SK-N-SH treated with all-trans-retinoic acid at 6 μM for 48 hours (cell line): ENCODE results near the gene CCR4.
"Not testable (repeated sequence)": the region's sequence is repeated elsewhere in the genome, so short reads cannot be mapped to it uniquely, and the experiment has no call there.

Experiments
- ATAC-seq: fragments of 200-7000 bp; cut with Tn5 transposase; 3 replicates; pipeline ENCODE4 v1.9.1; 2020; ENCODE audit warnings: mild to moderate bottlenecking, moderate library complexity
- BACH2 ChIP-seq: fragments of 250-450 bp; sonication (Bioruptor Pico); IDR thresholded peaks from 2 replicates; pipeline ENCODE4 v1.9.0; 2021; ENCODE audit warnings: mild to moderate bottlenecking, borderline replicate concordance
- CSDC2 ChIP-seq: fragments of 250-450 bp; sonication (Bioruptor Pico); IDR thresholded peaks from 2 replicates; pipeline ENCODE4 v1.5.0; 2020; ENCODE audit warnings: mild to moderate bottlenecking, moderate library complexity
- CSRNP3 ChIP-seq: fragments of 250-450 bp; sonication (Bioruptor Pico); IDR thresholded peaks from 2 replicates; pipeline ENCODE4 v1.5.1; 2021; ENCODE audit warnings: mild to moderate bottlenecking, moderate library complexity
- ESRRG ChIP-seq: fragments of 250-450 bp; sonication (Bioruptor Pico); IDR thresholded peaks from 2 replicates; pipeline ENCODE4 v1.6.1; 2021; ENCODE audit warnings: mild to moderate bottlenecking
- GLIS3 ChIP-seq: fragments of 250-450 bp; sonication (Bioruptor Pico); IDR thresholded peaks from 2 replicates; pipeline ENCODE4 v1.5.0; 2020; ENCODE audit warnings: mild to moderate bottlenecking, moderate library complexity
- OSR1 ChIP-seq: fragments of 250-450 bp; sonication (Bioruptor Pico); IDR thresholded peaks from 2 replicates; pipeline ENCODE4 v1.8.0; 2022; ENCODE audit warnings: moderate library complexity, mild to moderate bottlenecking, inconsistent platforms
- PATZ1 ChIP-seq: fragments of 250-450 bp; sonication (Bioruptor Pico); IDR thresholded peaks from 2 replicates; pipeline ENCODE4 v1.8.0; 2020; ENCODE audit warnings: mild to moderate bottlenecking, moderate library complexity, borderline replicate concordance
- PPARA ChIP-seq: fragments of 250-450 bp; sonication (Bioruptor Pico); IDR thresholded peaks from 2 replicates; pipeline ENCODE4 v1.5.0; 2020; ENCODE audit warnings: mild to moderate bottlenecking, borderline replicate concordance
- RARB ChIP-seq: fragments of 250-450 bp; sonication (Bioruptor Pico); IDR thresholded peaks from 2 replicates; pipeline ENCODE4 v1.8.0; 2021; ENCODE audit warnings: mild to moderate bottlenecking, moderate library complexity
- SNAI2 ChIP-seq: fragments of 250-450 bp; sonication (Bioruptor Pico); IDR thresholded peaks from 2 replicates; pipeline ENCODE4 v1.5.0; 2020; ENCODE audit warnings: mild to moderate bottlenecking, moderate library complexity
- TCF4 ChIP-seq: fragments of 250-450 bp; sonication (Bioruptor Pico); IDR thresholded peaks from 2 replicates; pipeline ENCODE4 v1.8.0; 2021; ENCODE audit warnings: mild to moderate bottlenecking, moderate library complexity, borderline replicate concordance
- TOX ChIP-seq: fragments of 250-450 bp; sonication (Bioruptor Pico); IDR thresholded peaks from 2 replicates; pipeline ENCODE4 v1.8.0; 2021; ENCODE audit warnings: mild to moderate bottlenecking, moderate library complexity, borderline replicate concordance
- ZFP3 ChIP-seq: fragments of 250-450 bp; sonication (Bioruptor Pico); IDR thresholded peaks from 2 replicates; pipeline ENCODE4 v1.5.0; 2020; ENCODE audit warnings: mild to moderate bottlenecking, moderate library complexity
- ZFP30 ChIP-seq: fragments of 450-650 bp; formaldehyde crosslinking; IDR thresholded peaks from 2 replicates; pipeline ENCODE4 v1.5.0; 2022; ENCODE audit warnings: mild to moderate bottlenecking, moderate library complexity
- ZNF565 ChIP-seq: fragments of 450-650 bp; formaldehyde crosslinking; conservative IDR thresholded peaks from 2 replicates; pipeline ENCODE4 v1.5.0; 2020; ENCODE audit warnings: low read depth, mild to moderate bottlenecking, moderate library complexity
- ZNF8 ChIP-seq: fragments of 450-650 bp; formaldehyde crosslinking; IDR thresholded peaks from 2 replicates; pipeline ENCODE4 v1.5.0; 2020; ENCODE audit warnings: mild to moderate bottlenecking, moderate library complexity
- TF ChIP-seq, protein P1 (sequence below): fragments of 250-450 bp; sonication (Bioruptor Pico); IDR thresholded peaks from 2 replicates; pipeline ENCODE4 v1.8.0; 2021; ENCODE audit warnings: low read depth, mild to moderate bottlenecking, moderate library complexity, borderline replicate concordance
- TF ChIP-seq, protein P2 (sequence below): fragments of 250-450 bp; sonication (Bioruptor Pico); IDR thresholded peaks from 2 replicates; pipeline ENCODE4 v1.5.1; 2020; ENCODE audit warnings: low read depth, mild to moderate bottlenecking, moderate library complexity

The CCR4 gene

DNA sequence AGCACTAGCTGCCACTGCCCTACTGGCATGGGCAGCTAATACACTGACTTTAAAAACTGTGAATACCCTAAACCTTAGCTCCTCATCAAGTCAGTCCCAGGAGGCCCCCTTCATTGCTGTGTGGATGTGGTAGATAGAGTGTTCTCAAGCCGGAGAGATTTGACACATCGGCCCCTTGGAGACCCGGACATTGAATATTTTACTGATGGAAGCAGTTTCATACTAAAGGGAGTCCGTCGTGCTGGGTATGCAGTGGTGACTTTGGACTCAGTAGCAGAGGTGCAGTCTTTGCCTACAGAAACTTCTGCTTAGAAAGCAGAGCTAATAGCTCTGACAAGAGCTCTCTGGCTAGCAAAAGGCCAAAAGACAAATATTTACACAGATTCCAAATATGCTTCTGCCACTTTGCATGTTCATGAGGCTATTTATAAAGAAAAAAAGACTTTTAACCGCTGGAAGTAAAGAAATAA lies 17.5 kb downstream of the CCR4 start:
- TF ChIP-seq BACH2 (no peak), SNAI2 (CRISPR knock-in tag) (no peak), ZFP30 (CRISPR knock-in tag) (no peak)
- ATAC-seq, result no peak

- no peak for ATAC-seq
- TF ChIP-seq TOX (CRISPR knock-in tag) (no peak), RARB (no peak), PPARA (no peak)
- TF ChIP-seq, all 23 proteins: peak for 0
These were observed 18.2 kb downstream of the CCR4 start for GRCh38 chr3:32969656-32970055.

DNA sequence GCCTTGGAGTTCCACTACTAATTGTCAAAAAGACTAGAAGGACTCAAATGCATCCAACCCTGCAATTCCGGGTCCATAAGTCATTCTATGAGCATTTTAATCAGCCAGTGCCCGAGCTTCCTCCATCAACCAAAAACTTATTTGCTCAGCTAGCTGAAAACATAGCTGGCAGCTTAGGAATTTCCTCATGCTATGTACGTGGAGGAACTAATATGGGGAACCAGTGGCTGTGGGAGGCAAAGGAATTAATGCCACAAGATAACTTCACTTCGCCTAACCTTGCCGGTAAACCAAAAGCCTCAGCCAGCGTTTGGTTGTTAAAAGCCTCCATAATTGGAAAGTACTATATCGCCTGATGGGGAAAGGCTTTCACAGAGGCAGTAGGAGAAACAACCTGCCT lies 19.8 kb downstream of the CCR4 start:
- not testable (repeated sequence) for ATAC-seq

- no peak for ATAC-seq
- TF ChIP-seq ZNF565 (CRISPR knock-in tag) (no peak), TOX (CRISPR knock-in tag) (no peak), RARB (no peak), OSR1 (no peak), TCF4 (CRISPR knock-in tag) (no peak), ZFP3 (CRISPR knock-in tag) (no peak), PPARA (no peak), ESRRG (CRISPR knock-in tag) (no peak), ZNF8 (no peak)
- TF ChIP-seq, protein P1, sequence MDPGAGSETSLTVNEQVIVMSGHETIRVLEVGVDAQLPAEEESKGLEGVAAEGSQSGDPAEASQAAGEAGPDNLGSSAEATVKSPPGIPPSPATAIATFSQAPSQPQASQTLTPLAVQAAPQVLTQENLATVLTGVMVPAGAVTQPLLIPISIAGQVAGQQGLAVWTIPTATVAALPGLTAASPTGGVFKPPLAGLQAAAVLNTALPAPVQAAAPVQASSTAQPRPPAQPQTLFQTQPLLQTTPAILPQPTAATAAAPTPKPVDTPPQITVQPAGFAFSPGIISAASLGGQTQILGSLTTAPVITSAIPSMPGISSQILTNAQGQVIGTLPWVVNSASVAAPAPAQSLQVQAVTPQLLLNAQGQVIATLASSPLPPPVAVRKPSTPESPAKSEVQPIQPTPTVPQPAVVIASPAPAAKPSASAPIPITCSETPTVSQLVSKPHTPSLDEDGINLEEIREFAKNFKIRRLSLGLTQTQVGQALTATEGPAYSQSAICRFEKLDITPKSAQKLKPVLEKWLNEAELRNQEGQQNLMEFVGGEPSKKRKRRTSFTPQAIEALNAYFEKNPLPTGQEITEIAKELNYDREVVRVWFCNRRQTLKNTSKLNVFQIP (CRISPR knock-in tag), result no peak
- TF ChIP-seq, protein P2, sequence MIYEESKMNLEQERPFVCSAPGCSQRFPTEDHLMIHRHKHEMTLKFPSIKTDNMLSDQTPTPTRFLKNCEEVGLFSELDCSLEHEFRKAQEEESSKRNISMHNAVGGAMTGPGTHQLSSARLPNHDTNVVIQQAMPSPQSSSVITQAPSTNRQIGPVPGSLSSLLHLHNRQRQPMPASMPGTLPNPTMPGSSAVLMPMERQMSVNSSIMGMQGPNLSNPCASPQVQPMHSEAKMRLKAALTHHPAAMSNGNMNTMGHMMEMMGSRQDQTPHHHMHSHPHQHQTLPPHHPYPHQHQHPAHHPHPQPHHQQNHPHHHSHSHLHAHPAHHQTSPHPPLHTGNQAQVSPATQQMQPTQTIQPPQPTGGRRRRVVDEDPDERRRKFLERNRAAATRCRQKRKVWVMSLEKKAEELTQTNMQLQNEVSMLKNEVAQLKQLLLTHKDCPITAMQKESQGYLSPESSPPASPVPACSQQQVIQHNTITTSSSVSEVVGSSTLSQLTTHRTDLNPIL (CRISPR knock-in tag), result no peak
These were observed 21.2 kb downstream of the CCR4 start for GRCh38 chr3:32972482-32973146.

DNA sequence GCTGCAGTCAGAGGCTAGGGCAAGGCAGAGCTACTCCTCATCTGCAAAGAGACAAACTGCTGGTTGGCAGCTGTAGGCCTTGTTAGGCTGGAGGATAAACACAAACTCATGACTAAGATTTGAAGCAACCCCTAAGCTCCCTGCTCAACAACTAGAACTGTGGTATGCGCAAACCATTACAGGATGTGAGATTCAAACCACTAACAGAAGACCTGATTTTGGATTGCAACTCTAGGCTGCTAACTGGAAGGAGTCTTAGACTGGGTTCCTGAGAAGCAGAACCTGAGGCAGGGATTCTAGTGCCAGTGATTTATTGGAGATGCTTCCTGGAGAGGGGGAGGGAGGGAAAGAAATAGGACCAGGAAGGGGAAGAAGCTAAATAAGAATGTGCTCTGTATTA lies 22.5 kb downstream of the CCR4 start:
- TF ChIP-seq ZNF565 (CRISPR knock-in tag), result no peak
- TF ChIP-seq CSDC2 (CRISPR knock-in tag), result no peak
- no peak for TF ChIP-seq GLIS3 (CRISPR knock-in tag)
- no peak for TF ChIP-seq CSRNP3 (CRISPR knock-in tag)
- TF ChIP-seq PATZ1 (CRISPR knock-in tag), result no peak
- no peak for TF ChIP-seq TOX (CRISPR knock-in tag)
- no peak for TF ChIP-seq BACH2
- TF ChIP-seq ZFP3 (CRISPR knock-in tag), result no peak
- TF ChIP-seq, protein P1 (CRISPR knock-in tag), result no peak
- no peak for ATAC-seq
